Mononuclear cell (primary cell): ENCODE results near the gene ZBTB8B. TPM values are rescaled to one million over a fixed set of nuclear protein-coding genes. Genes with fewer than 3 reads are reported as not detected.

Experiments used
- H3K27me3 ChIP-seq: 2 replicates; pipeline ENCODE4 v1.6.0; 2011; ENCODE audit warnings: low read length, control low read depth; ENCODE audit not compliant: insufficient read depth
- H3K4me1 ChIP-seq: 2 replicates; pipeline ENCODE4 v1.5.1; 2011; ENCODE audit warnings: mild to moderate bottlenecking, low read length, control low read depth; ENCODE audit not compliant: insufficient read depth
- H3K4me3 ChIP-seq: 2 replicates; pipeline ENCODE4 v1.5.1; 2011; ENCODE audit warnings: mild to moderate bottlenecking, low read length, moderate library complexity
- H3K9me3 ChIP-seq: 2 replicates; pipeline ENCODE4 v1.5.1; 2011; ENCODE audit warnings: low read depth, mild to moderate bottlenecking, control low read depth, low read length
- total RNA-seq: library from RNA; depleted of rRNA; stranded (reverse); fragments of >200 nt; gene quantifications from one replicate; pipeline ENCODE4 v1.2.3, GENCODE V29; 2012

ZBTB8B gene
- total RNA-seq, 1 donor: not detected

DNA sequence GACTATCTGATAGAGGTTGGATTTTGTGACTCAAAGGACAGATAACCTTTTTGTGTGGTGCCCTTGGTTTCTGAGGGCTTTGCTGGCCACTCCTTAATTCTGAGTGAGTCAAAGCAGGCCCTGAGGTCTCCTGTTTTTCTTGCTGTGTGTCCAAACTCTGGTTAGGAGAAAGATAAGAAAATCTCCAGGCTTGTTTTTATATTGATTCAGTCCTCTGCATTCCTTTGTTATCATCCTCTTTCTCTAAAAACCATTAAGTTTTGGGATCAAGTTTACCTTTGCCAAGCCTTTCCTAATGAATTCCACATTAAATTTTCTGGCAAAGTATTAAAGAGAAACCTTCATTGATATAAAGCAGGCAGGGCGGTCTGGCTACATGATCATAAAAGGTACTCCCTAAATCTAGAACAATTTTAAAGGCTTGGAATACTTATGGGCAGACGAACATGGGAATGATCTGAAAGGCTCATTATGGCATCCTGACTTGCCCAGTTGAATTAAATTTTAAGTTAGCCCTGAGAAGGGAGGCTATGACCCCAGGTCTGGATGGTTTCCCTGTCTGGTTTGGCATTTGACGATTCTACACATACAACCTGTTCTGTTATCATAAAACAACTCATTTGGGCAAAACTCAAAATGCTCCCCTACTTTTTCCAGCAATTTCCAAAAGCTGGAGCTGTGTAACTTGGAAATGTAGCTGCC lies 20.8 kb downstream of the ZBTB8B start:
- H3K4me3 ChIP-seq: no peak overlapping the region
- H3K27me3 ChIP-seq: no peaks in the 10 kb centered on the region
- H3K4me1 ChIP-seq: no peaks in the 10 kb centered on the region
- H3K9me3 ChIP-seq: no peaks in the 10 kb centered on the region

DNA sequence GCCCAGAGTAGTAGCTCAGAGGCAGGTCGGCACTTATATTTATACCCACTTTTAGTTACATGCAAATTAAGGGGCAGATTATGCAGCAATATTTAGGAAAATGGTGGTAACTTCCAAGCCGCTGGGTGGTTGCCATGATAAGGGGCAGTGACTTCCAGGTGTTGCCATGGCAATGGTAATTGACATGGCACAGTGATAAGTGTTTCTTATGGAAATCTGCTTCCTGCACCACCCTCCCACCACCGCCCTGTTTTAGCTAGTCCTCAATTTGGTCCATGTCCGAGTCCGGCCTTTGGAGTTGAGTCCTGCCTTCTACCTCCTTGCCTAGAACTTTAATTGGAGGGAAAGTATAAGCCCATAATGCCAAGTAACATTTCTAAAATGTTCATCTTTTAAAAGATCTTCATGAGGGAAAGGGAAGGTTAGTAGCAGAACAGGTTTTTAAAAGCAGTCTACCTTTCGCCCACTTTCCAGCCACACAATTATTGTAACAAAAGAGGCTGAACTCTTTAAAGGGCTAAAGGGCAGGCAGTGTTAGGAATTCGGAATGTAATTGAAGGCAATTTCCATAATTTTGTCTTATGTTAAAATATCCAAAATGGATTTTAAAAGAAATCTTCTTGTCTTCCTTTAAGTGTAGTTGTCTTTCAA lies 21.7 kb downstream of the ZBTB8B start:
- H3K27me3 ChIP-seq: no peaks in the 10 kb centered on the region
- H3K4me3 ChIP-seq: no peak overlapping the region
- H3K9me3 ChIP-seq: no peaks in the 10 kb centered on the region
- no peaks in the 10 kb centered on the region for H3K4me1 ChIP-seq

DNA sequence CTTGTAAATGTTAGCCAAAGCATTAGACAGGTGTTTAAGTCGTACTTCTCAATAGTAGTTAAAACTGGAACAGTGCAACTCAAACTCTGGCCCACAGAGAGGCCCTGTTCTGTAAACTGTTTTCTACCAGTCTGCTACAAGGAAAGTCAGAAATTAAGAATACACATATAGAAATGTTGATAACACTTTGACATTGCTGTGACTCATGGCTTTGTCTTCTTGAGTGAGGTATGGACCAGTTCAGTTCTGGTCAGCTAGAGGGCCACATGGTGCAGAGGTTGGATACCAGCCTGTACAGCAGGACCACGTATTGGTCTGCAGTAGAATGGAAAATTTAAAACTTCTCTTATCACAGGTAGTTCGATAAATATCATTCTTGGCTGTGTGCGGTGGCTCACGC lies 22.3 kb downstream of the ZBTB8B start:
- Histone ChIP-seq H3K4me1 (no peaks in the 10 kb centered on the region), H3K27me3 (no peaks in the 10 kb centered on the region), H3K4me3 (no peak overlapping the region), H3K9me3 (no peaks in the 10 kb centered on the region)

DNA sequence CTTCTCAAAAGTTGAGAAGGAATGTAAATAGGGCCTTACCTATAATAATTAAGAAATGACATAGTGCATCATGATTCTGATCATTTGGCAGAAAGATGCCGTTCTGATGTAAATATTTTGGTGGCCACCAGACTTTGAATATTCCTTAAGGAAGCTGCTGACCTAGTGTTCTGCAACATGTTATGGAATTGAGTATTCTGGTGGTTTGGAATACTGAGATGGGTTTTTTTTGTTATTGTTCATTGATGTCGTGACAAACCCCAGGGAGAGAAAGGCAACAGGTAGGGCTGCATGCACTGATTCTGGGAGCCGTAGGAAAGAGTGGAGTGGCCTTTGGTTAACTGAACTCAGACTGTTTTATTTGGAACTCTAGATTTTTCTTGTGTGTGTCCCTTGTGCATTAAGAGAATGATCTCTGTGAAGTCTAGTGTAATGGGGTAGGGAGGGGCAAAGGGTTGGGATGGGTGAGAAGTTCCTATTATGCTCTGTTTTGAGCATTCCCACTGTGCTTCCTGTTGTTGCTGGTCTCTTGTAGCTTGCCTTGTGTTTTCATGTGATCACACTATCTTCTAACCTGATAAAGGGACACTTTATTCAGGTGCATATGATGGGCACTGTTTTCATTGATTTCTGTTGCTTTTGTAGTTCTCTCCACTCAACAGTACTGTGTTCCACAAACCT lies 25.0 kb downstream of the ZBTB8B start:
- H3K27me3 ChIP-seq: no peaks in the 10 kb centered on the region
- no peak overlapping the region for H3K4me3 ChIP-seq
- H3K9me3 ChIP-seq: no peaks in the 10 kb centered on the region
- H3K4me1 ChIP-seq: no peaks in the 10 kb centered on the region

DNA sequence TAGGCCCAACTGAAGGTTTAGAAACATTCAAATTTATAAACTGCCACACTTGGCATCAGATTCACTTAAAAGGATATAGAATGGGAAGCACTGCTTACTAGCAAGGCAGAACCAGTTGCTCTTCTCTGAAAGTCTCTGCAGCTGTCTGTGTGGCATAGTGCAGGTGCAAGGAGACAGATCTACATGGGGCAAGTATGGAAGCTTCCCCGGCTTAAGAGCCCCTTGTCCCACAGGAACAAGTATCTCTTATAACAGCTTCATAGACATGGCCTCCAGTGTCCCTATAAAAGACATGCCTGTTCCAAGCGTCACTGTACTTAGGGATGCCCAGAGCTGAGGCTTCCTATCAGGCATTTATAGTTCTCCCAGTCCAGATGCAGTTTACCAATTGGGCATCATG lies 26.5 kb downstream of the ZBTB8B start:
- Histone ChIP-seq H3K27me3 (peaks cover 3% of the 10 kb centered on the region), H3K4me3 (no peak overlapping the region), H3K4me1 (no peaks in the 10 kb centered on the region), H3K9me3 (no peaks in the 10 kb centered on the region)

DNA sequence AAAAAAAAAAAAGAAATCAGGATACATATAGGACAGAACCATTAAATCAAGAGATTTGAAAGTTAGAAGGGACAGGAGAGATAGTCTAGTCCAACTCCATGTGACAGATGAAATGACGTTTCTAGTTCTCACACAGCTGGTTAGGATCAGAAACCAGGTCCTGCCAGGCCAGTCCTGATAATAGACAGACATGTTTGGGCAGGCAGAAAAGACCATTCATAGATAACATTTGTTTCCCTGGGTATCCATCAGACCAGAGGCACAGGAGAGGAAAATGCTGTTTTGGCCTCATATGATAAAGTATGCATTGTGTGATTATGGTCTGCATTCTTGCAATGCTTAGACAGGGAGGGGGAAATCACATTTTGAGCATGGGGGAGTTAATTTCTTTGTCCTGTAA lies 29.3 kb downstream of the ZBTB8B start:
- Histone ChIP-seq H3K4me1 (no peaks in the 10 kb centered on the region), H3K27me3 (peaks cover 9% of the 10 kb centered on the region), H3K4me3 (no peak overlapping the region), H3K9me3 (no peaks in the 10 kb centered on the region)

DNA sequence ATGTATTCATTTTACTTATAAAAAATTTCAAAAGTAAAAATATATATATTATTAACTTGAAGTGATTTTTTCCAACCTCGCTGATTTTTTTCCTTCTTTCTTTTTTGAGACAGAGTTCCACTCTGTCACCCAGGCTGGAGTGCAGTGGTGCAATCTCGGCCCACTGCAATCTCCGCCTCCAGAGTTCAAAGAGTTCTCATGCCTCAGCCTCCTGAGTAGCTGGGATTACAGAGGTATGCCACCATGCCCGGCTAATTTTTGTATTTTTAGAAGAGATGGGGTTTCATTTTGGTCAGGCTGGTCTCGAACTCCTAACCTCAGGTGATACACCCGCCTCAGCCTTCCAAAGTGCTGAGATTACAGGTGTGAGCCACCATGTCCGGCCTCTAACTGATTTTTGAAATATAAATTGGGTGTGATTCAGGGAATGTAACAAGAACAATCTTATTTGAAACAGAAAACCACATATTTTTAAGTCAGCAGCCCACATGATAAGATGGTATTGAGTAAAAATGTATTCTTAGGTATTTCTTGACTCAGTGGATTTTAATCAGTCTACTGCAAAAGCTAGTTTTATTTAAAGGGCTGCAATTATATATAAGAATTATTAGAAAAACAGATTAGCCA lies 30.0 kb downstream of the ZBTB8B start:
- Histone ChIP-seq H3K4me1 (no peaks in the 10 kb centered on the region), H3K9me3 (no peaks in the 10 kb centered on the region), H3K4me3 (no peak overlapping the region), H3K27me3 (peaks cover 9% of the 10 kb centered on the region)

DNA sequence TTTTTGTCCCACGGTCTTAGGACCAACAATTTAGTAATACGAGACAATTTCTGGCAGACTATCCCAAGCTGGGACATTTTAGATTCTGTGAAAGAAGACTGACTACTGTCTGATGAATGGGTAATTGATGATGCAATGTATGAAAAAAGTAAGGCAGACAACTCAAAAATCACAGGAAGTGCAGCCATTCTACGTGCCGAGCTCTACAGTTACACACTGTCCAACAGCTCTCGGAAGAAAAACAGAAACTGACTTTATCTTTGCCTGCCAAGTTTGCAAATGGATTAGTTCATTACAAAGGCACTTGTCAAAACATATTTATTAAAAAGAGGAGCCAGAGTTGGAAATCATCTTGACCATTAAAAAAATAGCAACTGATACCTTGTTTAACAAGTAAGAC lies 31.3 kb downstream of the ZBTB8B start:
- peaks cover 4% of the 10 kb centered on the region for H3K4me1 ChIP-seq
- H3K4me3 ChIP-seq: no peak overlapping the region

DNA sequence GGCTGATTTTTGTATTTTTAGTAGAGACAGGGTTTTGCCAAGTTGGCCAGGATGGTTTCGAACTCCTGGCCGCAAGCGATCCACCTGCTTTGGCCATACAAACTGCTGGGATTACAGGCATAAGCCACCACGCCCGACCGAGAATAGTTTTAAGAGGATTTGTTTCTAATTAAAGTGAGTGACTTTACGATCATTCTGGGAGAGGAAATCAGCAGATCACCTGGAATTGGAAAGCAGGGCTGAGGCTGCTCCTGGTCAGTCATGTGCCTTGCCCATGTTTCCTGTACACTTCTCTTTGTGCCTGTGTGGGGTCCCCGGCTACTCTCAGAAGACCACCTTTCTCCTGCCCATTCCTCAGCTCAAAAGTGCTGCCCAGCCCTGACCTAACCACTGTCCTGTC lies 33.9 kb downstream of the ZBTB8B start:
- no peak overlapping the region for H3K4me3 ChIP-seq
- H3K27me3 ChIP-seq: peaks cover 21% of the 10 kb centered on the region
- no peaks in the 10 kb centered on the region for H3K9me3 ChIP-seq
- peaks cover 5% of the 10 kb centered on the region for H3K4me1 ChIP-seq

More for the DNA sequence above, 31.3 kb downstream of the ZBTB8B start:
- Histone ChIP-seq H3K9me3 (no peaks in the 10 kb centered on the region), H3K27me3 (peaks cover 13% of the 10 kb centered on the region)

DNA sequence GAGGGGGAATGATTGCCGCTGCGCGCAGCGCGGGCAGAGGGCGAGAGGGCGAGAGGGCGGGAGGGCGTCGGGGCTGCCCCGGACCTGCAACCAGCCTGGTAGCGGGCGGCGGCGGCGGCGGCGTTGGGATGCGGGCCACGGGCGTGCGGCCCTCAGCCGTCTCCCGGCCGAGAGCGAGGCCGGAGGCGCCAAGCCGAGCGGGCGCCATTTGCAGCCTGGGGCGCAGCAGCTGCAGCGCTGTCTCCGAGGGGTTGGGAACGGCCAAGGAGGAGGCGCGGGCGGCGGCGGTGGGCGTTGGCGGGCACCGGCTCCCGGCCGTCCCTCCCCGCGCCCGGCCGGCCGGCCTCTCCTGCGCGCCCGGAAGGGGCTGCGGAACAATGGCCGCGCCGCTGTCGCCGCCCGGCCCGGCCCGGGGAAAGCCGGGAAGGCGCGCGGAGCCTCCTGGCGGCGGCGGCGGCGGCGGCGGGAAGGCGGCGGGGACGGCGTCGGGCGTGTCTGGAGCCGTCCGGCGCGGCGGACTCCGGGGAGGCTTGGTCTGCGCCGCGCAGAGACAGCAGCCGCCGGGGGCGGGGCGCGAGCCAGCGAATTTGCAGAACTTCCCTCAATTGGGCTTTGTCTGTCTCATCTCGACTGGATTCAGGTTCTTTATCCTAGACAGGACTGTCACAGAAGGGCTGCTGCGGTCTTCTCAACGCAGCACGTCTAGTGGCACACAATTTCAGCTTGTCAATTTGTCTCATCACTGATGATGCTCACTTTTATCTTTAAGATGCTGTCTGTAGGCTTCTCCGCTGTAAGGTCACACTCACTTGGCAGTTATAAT lies 35.7 kb downstream of the ZBTB8B start:
- H3K27me3 ChIP-seq: peaks cover 21% of the 10 kb centered on the region
- H3K4me1 ChIP-seq: peaks cover 5% of the 10 kb centered on the region
- no peaks in the 10 kb centered on the region for H3K9me3 ChIP-seq
- H3K4me3 ChIP-seq: peak overlapping the region; percentile 36

DNA sequence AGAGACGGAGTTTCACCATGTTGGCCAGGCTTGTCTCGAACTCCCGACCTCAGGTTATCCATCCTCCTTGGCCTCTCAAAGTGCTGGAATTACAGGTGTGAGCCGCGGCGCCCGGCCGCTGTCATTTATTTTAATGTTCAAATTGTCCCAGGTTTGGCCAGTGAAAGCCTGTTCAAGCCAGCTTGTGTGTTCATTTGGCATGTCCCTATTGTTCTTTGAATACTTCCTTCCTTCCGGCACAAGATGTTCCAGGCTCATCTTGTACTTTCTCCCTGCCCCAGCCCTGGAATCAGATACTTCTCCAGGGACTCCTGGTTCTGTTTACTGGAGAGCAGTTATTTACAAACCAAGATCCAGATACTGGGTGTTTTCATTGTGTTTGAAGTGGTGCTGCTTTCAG lies 37.0 kb downstream of the ZBTB8B start:
- peaks cover 5% of the 10 kb centered on the region for H3K4me1 ChIP-seq
- no peak overlapping the region for H3K4me3 ChIP-seq
- H3K9me3 ChIP-seq: no peaks in the 10 kb centered on the region
- peaks cover 18% of the 10 kb centered on the region for H3K27me3 ChIP-seq

DNA sequence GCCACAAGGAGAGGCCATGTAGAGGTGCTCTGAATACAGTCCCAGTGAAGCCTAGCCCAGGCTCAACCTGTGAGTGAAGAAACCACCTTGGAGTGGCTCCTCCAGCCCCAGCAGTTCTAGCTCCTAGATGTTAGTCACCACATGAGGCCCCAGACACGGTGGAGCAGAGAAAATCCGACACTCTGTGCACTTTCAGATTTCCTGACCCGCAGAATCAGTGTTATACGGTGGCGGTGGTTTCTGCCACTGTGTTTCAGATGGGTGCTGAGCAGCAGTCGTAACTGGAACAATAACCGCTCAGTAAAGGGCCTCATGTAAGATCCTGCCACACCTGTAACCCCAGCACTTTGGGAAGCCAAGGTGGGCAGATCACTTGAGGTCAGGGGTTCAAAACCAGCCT lies 38.3 kb downstream of the ZBTB8B start:
- Histone ChIP-seq H3K4me3 (no peak overlapping the region), H3K27me3 (peaks cover 12% of the 10 kb centered on the region), H3K9me3 (no peaks in the 10 kb centered on the region), H3K4me1 (peaks cover 5% of the 10 kb centered on the region)

DNA sequence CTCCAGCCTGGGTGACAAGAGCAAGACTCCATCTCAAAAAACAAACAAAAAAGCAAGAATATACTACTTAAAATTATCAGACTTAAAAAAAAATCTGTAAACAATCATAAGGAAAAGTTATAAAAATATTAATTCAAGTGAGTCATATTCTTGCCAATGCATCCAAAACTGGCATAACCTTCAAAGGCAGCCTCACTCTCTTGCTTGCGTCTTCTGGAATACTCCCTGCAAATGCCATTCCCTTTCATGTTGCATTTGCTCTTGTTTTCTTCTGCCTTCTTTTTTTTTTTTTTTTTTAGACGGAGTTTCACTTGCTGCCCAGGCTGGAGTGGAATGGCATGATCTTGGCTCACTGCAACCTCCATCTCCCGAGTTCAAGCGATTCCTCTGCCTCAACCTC lies 42.1 kb downstream of the ZBTB8B start:
- Histone ChIP-seq H3K4me1 (no peaks in the 10 kb centered on the region), H3K27me3 (peaks cover 3% of the 10 kb centered on the region), H3K4me3 (no peak overlapping the region), H3K9me3 (no peaks in the 10 kb centered on the region)

DNA sequence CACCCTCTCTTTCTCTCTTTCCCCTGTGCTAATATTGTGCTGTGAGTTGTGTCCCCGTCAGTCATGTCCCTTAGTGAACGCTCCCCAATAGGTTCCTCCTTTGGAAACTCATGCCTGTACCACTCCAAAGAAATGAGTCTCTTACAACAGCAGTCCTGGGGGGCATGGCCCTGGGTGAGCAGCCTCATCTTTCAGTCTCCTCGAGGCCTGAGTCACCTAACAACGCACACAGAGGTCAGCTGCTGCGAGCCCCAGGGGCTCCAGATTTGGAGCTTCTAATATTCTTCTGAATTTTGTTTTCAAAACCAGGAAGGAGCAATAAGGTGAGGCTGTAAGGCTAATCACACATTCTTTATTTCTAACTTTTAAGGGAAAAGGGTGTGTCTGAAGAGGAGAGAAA lies 43.9 kb downstream of the ZBTB8B start:
- no peaks in the 10 kb centered on the region for H3K4me1 ChIP-seq
- no peaks in the 10 kb centered on the region for H3K27me3 ChIP-seq
- no peak overlapping the region for H3K4me3 ChIP-seq
- no peaks in the 10 kb centered on the region for H3K9me3 ChIP-seq
